ENCODE data around the gene FBXL4. TPM values are rescaled to one million over a fixed set of nuclear protein-coding genes. Genes with fewer than 3 reads are reported as not detected.
A peak's percentile ranks its signal among the peaks of the same experiment; 100 is the strongest.

Gene FBXL4
- total RNA-seq, 2 experiments from 2014 or later: 10.4 to 10.8 TPM

- Mint-ChIP-seq H3K4me3 (no peak overlapping the region), H3K9me3 (ENCODE audit: low read depth) (no peaks in the 10 kb centered on the region), H3K27ac (no peak overlapping the region), H3K4me1 (no peaks in the 10 kb centered on the region), H3K36me3 (no peaks in the 10 kb centered on the region), H3K27me3 (no peaks in the 10 kb centered on the region)
- CTCF ChIA-PET: no interaction called here
- ATAC-seq (no peak), DNase-seq (no peak)
These were observed 23.6 kb upstream of the FBXL4 start for GRCh38 chr6:98971303-98971702.

GRCh38 chr6:98970469-98970868 is 22.7 kb upstream of the FBXL4 start:
- ATAC-seq (no peak), DNase-seq (no peak)
- no peaks in the 10 kb centered on the region for H3K9me3 Mint-ChIP-seq (ENCODE audit: low read depth)
- CTCF ChIA-PET: no interaction called here
- H3K4me3 Mint-ChIP-seq: no peak overlapping the region
- H3K36me3 Mint-ChIP-seq: no peaks in the 10 kb centered on the region
- no peaks in the 10 kb centered on the region for H3K27me3 Mint-ChIP-seq
- no peak overlapping the region for H3K27ac Mint-ChIP-seq
- no peaks in the 10 kb centered on the region for H3K4me1 Mint-ChIP-seq

- Mint-ChIP-seq H3K36me3 (no peaks in the 10 kb centered on the region), H3K9me3 (ENCODE audit: low read depth) (no peaks in the 10 kb centered on the region), H3K27me3 (peaks cover 19% of the 10 kb centered on the region), H3K4me1 (no peaks in the 10 kb centered on the region), H3K4me3 (no peak overlapping the region), H3K27ac (no peak overlapping the region)
- DNase-seq: no peak
- CTCF ChIA-PET: no interaction called here
- no peak for ATAC-seq
These were observed 19.9 kb upstream of the FBXL4 start for GRCh38 chr6:98967616-98968015.

GRCh38 chr6:98959631-98960030 is 11.9 kb upstream of the FBXL4 start:
- no peak for DNase-seq

GRCh38 chr6:98958776-98959175 is 11.0 kb upstream of the FBXL4 start:
- Mint-ChIP-seq H3K4me1 (no peaks in the 10 kb centered on the region), H3K9me3 (ENCODE audit: low read depth) (no peaks in the 10 kb centered on the region), H3K4me3 (no peak overlapping the region), H3K27me3 (peaks cover 11% of the 10 kb centered on the region), H3K27ac (no peak overlapping the region), H3K36me3 (no peaks in the 10 kb centered on the region)
- DNase-seq (no peak), ATAC-seq (no peak)
- CTCF ChIA-PET: interaction anchor here (1.0 to 1.5 kb wide), 2 partner anchors 9 to 21 kb away, joined by 3 to 4 read pairs; no protein-coding TSS in a partner anchor

More at GRCh38 chr6:98959631-98960030, 11.9 kb upstream of the FBXL4 start:
- peaks cover 18% of the 10 kb centered on the region for H3K27me3 Mint-ChIP-seq
- H3K4me3 Mint-ChIP-seq: no peak overlapping the region
- CTCF ChIA-PET: no interaction called here
- no peak overlapping the region for H3K27ac Mint-ChIP-seq
- H3K9me3 Mint-ChIP-seq (ENCODE audit: low read depth): no peaks in the 10 kb centered on the region
- no peaks in the 10 kb centered on the region for H3K36me3 Mint-ChIP-seq
- ATAC-seq: no peak
- H3K4me1 Mint-ChIP-seq: no peaks in the 10 kb centered on the region

- Mint-ChIP-seq H3K4me1 (no peaks in the 10 kb centered on the region), H3K9me3 (ENCODE audit: low read depth) (no peaks in the 10 kb centered on the region), H3K4me3 (no peak overlapping the region), H3K27me3 (peaks cover 10% of the 10 kb centered on the region), H3K36me3 (no peaks in the 10 kb centered on the region), H3K27ac (no peak overlapping the region)
- ATAC-seq: no peak
- CTCF ChIA-PET: no interaction called here
- no peak for DNase-seq
These were observed 9.7 kb upstream of the FBXL4 start for GRCh38 chr6:98957450-98957849.

GRCh38 chr6:98949589-98949988 is 1.8 kb upstream of the FBXL4 start:
- no peaks in the 10 kb centered on the region for H3K9me3 Mint-ChIP-seq (ENCODE audit: low read depth)
- ATAC-seq (no peak), DNase-seq (no peak)
- no peak overlapping the region for H3K27ac Mint-ChIP-seq
- no peak overlapping the region for H3K4me3 Mint-ChIP-seq
- peaks cover 29% of the 10 kb centered on the region for H3K27me3 Mint-ChIP-seq
- H3K4me1 Mint-ChIP-seq: peaks cover 13% of the 10 kb centered on the region
- H3K36me3 Mint-ChIP-seq: no peaks in the 10 kb centered on the region
- CTCF ChIA-PET: interaction anchor here (1.1 kb wide), 1 partner anchor 9 kb away, joined by 3 read pairs; no protein-coding TSS in a partner anchor

- DNase-seq (peak; percentile 54), ATAC-seq (peak; percentile 22)
- peak overlapping the region; percentile 89 for H3K27ac Mint-ChIP-seq
- peaks cover 21% of the 10 kb centered on the region for H3K27me3 Mint-ChIP-seq
- H3K9me3 Mint-ChIP-seq (ENCODE audit: low read depth): no peaks in the 10 kb centered on the region
- peaks cover 17% of the 10 kb centered on the region for H3K36me3 Mint-ChIP-seq
- H3K4me1 Mint-ChIP-seq: peaks cover 17% of the 10 kb centered on the region
- CTCF ChIA-PET: no interaction called here
- H3K4me3 Mint-ChIP-seq: peak overlapping the region; percentile 95
These were observed 801 bp downstream of the FBXL4 start for GRCh38 chr6:98946879-98947410.

- DNase-seq: no peak
- peaks cover 16% of the 10 kb centered on the region for H3K27me3 Mint-ChIP-seq
- no peak for ATAC-seq
- peaks cover 20% of the 10 kb centered on the region for H3K36me3 Mint-ChIP-seq
- H3K9me3 Mint-ChIP-seq (ENCODE audit: low read depth): peaks cover 2% of the 10 kb centered on the region
- H3K27ac Mint-ChIP-seq: peak overlapping the region; percentile 89
- H3K4me3 Mint-ChIP-seq: peak overlapping the region; percentile 95
- H3K4me1 Mint-ChIP-seq: peaks cover 17% of the 10 kb centered on the region
- CTCF ChIA-PET: no interaction called here
These were observed 1.4 kb downstream of the FBXL4 start for GRCh38 chr6:98946266-98946878.

GRCh38 chr6:98945311-98946115 is 2.2 kb downstream of the FBXL4 start:
- Mint-ChIP-seq H3K36me3 (peaks cover 26% of the 10 kb centered on the region), H3K4me3 (peak overlapping the region; percentile 95), H3K27ac (no peak overlapping the region), H3K27me3 (peaks cover 11% of the 10 kb centered on the region), H3K4me1 (peaks cover 17% of the 10 kb centered on the region), H3K9me3 (ENCODE audit: low read depth) (peaks cover 7% of the 10 kb centered on the region)
- ATAC-seq: no peak
- no peak for DNase-seq
- CTCF ChIA-PET: no interaction called here

- no peak overlapping the region for H3K4me3 Mint-ChIP-seq
- peaks cover 4% of the 10 kb centered on the region for H3K27me3 Mint-ChIP-seq
- H3K27ac Mint-ChIP-seq: no peak overlapping the region
- ATAC-seq: no peak
- H3K36me3 Mint-ChIP-seq: peaks cover 31% of the 10 kb centered on the region
- H3K4me1 Mint-ChIP-seq: peaks cover 17% of the 10 kb centered on the region
- H3K9me3 Mint-ChIP-seq (ENCODE audit: low read depth): peaks cover 10% of the 10 kb centered on the region
- CTCF ChIA-PET: no interaction called here
- no peak for DNase-seq
These were observed 3.1 kb downstream of the FBXL4 start for GRCh38 chr6:98944598-98945081.

GRCh38 chr6:98944168-98944567 is 3.6 kb downstream of the FBXL4 start:
- CTCF ChIA-PET: no interaction called here
- no peak for ATAC-seq
- Mint-ChIP-seq H3K9me3 (ENCODE audit: low read depth) (peaks cover 14% of the 10 kb centered on the region), H3K27me3 (no peaks in the 10 kb centered on the region), H3K36me3 (peaks cover 36% of the 10 kb centered on the region), H3K27ac (no peak overlapping the region), H3K4me3 (no peak overlapping the region), H3K4me1 (peaks cover 17% of the 10 kb centered on the region)
- DNase-seq: no peak

GRCh38 chr6:98942263-98942803 is 5.4 kb downstream of the FBXL4 start:
- Mint-ChIP-seq H3K27ac (no peak overlapping the region), H3K27me3 (no peaks in the 10 kb centered on the region), H3K4me3 (no peak overlapping the region), H3K9me3 (ENCODE audit: low read depth) (peaks cover 14% of the 10 kb centered on the region), H3K4me1 (peaks cover 24% of the 10 kb centered on the region), H3K36me3 (peaks cover 44% of the 10 kb centered on the region)
- no peak for DNase-seq
- CTCF ChIA-PET: no interaction called here
- no peak for ATAC-seq

All from activated CD8-positive, alpha-beta memory T cell treated with anti-CD3 and anti-CD28 coated beads, Interleukin-2, amount 10 ng/mL, durations not matched to agents 7 days and 5 days (primary cell).